HG03457 (cell line): ENCODE data around the gene C15orf62.

Experiments
- ATAC-seq: cut with Tn5 transposase; IDR thresholded peaks from one replicate; pipeline ENCODE4 v1.9.1; 2021; ENCODE audit warnings: moderate number of reproducible peaks; ENCODE audit not compliant: unreplicated experiment

Gene C15orf62

DNA sequence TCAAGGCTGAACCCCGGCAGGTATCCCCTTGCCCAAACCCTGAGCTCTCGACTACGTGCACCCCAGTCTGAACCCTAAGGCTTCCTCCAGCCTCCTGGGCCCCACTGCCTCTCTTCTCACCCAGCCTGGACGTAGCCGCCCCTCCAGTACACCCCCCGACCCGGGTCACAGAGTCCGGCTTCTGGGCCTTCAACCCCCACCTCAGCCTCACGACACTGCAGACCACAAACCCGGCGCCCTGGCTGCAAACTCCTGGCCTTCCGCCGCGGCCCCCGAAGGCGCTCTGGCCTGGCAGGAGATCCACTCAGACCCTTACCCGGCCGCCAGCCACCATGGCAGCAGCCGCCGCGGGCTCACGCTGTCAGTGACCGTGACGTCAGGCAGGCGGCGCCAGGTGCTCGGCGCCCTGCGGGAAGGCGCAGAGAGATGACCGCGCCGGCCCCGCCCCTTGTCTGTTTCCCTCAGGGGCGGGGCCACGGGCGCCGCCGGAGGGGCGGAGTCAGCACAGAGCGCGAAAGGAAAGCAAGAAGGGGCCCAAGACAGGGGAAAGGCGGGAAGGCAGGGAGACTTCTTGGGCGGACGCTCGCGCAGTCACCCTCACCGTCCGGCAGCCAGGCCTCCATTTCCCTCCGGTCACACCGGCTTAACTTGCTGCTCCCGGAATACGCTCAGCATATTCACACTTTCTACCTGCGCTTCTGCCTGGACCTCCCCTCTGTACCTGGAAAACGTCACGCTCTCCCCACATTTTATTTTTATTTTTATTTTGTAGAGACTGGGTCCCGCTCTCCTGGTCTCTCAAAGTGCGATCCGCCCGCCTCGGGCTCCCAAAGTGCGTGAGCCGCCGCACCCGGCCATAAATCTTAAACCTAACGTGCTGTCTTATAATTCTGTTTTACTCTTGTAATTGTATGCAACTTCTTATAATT is 14.6 kb upstream of the C15orf62 start, which contains the start of gene RMDN3:
TSS of gene RMDN3 (minus strand) at position 372 of the 929 bp plus-strand sequence. CDS start 471 bp downstream, outside the sequence.
- peak; percentile 78 for ATAC-seq

DNA sequence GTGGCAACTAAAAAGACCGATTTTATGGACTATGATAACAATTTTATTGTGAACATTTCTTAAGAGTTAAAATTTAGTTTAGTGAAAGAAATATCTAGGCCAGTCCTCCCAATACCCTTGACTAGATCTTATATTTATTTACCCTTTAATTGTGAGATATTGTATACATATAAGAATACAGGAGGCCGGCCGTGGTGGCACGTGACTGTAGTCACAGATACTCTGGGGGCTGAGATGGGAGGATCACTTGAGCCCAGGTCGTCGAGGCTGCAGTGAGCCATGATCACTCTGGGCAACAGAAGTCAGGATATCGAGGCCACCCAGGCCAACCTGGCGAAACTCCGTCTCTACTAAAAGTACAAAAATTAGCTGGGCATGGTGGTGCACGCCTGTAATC is 14.0 kb upstream of the C15orf62 start:
- ATAC-seq = no peak

DNA sequence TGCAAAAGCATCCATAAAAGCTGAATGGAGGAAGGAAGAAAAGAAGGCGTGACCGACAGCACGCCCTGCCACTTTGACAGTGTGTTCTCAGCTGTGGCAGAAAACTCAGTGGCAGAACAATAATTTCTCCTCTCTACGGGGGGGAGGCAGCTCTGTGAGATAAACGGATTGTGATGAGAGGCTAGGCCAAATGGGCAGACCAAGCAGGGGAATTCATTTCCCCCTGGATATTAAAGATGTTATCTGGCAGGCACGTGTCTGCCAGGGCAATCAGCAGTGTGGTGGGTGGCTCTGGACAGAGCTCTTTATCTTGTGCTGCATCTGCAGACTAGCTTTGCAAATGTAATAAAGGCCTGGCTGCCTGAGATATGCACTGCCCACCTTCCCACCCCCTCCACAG is 12.8 kb upstream of the C15orf62 start:
- no peak for ATAC-seq

DNA sequence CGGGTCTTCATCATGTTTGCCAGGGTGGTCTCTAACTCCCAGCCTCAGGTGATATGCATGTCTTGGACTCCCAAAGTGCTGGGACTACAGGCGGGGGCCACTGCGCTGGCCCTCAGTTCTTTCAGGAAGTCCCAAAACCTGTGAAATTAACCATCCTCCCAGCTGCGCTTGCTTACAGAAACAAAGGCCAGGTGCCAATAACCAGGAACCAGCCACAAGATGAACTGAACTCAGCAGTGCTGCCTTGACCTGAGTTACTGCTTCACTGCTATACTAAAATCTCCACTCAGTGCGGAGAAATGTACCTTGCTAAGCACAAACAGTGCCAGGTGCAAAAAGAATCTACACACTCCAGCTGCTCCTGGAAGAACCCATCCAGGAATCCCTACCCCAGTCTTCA is 9.8 kb upstream of the C15orf62 start:
- ATAC-seq = no peak

DNA sequence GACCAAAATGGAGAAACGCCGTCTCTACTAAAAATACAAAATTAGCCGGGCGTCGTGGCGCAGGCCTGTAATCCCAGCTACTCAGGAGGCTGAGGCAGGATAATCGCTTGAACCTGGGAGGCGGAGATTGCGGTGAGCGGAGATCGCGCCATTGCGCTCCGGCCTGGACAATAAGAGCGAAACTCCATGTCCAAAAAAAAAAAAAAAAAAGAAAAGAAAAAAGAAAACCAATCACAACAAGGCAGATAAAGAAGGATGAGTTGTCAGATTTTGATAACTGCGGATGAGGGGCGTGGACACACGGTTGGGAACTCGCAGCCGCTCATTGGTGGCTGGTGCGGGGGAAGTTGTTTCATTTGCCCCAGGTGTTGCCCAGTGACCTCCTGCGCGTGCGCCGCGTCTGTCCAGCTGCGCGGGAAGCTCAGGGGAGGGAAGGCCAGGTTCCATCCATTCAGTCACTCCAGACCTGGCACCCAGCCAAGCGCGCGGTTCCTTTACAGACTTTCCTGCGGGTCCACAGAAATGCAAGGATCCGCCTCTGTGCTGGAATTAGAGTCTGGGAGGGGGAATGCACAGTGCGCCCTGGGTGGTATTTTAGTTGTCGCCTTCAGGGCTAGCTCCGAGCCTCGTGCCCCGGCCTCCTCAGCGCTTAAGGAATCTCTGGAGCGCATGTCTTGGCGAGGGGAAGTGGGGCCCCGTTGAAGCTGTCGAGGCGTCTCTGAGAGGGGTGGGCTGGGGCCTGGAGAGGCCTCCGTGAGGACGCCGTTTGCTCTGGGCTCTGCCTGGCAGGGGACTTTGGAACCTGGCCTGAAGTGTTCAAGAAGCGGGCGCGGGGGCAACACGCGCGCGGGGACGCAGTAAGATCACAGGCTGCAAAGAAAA is 6.6 kb upstream of the C15orf62 start:
- no peak for ATAC-seq

DNA sequence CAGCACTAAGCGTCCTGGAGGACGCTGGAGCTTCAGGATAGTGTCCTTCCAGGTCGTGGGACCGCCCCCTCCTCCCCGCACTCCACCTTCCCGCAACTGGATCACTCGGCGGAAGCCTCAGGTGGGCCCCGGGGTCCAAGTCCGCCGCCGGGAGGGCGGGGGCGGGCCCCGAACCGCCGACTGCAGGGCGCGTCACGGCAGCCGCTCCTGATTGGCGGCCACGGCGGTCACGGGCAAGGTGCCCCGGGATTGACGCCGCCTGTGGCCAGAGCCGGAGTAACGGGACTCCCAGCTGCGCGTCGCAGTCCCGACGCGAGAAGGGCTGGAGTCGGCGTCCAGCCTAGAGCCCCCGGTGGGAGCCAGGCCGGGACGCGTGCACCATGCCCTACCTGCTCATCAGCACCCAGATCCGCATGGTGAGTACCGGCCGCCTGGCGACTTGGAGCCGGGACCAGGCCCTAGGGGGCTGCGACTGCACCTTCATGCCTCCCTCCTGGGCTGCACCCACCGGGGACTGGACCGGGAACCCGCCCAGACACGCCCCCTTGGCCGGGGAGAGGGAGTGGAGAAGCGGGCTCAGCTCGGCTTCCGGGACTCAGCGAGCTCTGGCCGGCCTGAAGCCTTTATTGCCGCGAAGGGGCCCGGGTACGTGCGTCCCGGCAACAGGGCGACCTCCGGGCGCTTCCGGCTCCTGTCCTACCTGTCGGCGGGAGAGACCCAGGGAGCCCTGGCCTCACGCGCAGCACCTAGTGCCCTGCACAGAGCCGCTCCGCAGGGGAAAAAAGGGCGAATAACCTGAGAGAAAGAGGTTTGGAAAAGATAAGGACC is 5.8 kb upstream of the C15orf62 start, which contains the start of gene GCHFR:
TSS of gene GCHFR (plus strand) at position 268 of the 828 bp plus-strand sequence. CDS start at position 381, 113 bp downstream.
- no peak for ATAC-seq

DNA sequence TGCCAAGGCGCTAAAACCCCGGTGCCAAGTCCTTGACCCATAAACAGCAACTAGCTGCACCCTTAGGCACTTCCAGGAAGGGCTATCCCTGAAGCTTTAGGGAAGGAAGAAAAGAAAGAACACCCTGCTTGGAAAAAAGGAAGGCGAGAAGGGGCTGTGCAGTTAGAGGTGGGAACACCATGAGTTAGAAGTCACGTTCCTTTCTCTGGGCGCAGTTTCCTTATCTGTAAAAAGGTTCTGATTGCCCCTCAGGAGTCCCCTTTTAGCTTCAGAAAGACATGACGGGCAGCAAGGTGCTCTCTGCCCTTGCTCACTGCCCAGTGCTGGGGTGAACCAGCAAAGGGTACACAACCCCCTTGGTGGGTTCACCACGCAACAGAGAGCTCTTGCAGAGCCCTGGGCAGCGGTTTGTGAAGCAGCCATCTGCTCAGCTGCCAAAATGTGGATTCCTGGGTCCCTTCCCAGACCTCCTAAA is 5.1 kb upstream of the C15orf62 start:
- no peak for ATAC-seq

DNA sequence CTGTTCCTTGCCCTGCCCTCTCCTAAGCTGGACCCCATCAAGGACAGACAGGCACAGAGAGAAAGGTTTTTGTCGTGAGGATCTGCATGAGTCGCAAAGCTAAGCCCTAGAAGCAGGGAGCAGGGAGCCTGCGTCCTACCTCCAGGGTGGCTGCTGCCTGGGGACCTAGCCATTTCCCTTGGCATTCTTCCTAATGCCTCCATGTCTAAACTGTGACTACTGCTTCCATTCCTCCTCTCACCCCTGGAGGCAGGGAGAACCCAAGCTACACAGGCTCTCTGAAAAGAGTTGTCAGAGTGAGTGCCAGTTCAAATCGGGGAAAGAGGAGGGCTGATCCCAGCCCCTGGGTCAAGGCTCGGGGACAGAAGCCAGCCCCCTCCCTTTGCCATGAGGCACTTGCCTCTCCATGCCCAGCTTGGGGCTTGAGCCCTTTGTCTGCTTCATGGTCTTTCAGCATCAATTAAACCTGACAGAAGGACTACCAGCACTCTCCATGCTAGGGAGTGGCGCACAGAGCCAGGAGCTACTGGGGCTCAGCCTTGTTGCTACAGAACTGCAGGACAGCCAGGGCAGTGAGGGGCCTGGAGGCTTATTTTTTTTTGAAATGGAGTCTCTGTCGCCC is 3.5 kb upstream of the C15orf62 start:
- ATAC-seq = no peak

DNA sequence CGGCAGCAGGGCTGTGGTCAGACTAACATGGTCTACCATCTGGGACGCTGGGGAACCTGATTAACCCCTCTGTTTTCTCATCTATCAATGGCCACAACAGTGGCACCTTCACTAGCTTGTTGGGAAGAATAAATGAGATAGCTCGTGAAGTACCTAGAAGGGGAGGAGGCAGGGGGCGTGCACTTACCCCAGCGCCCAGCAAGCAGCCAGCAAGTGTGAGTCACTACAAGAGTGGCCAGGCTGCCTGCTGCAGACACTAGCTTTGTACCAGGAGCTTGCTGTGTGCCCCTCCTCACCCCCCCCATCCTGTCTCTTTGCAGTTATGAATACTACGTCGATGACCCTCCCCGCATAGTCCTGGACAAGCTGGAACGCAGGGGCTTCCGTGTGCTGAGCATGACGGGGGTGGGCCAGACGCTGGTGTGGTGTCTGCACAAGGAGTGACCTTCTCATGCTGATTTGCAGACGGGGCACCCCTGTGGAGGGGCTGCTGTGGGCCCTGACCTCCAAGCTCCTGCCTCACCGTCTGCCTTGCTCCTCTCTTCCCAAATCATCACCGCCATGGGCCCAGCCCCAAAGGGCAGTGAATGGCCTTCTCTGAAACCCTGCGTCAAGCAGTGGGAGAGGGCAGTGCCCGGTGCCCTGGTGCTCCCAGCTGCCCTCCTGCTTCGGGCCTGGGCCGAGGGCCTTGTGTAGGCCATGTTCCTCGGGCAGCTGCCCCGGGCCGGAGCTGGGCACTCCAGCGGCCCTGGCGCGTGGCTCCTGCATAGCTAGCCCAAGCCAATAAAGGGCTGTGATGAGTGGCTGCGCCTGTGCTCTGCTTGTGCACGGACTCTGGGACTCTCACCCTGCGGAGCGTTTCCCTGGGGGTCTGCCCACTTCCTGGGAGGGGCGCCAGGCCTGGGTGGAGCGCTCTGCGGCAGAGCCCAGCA is 2.6 kb upstream of the C15orf62 start:
- no peak for ATAC-seq

DNA sequence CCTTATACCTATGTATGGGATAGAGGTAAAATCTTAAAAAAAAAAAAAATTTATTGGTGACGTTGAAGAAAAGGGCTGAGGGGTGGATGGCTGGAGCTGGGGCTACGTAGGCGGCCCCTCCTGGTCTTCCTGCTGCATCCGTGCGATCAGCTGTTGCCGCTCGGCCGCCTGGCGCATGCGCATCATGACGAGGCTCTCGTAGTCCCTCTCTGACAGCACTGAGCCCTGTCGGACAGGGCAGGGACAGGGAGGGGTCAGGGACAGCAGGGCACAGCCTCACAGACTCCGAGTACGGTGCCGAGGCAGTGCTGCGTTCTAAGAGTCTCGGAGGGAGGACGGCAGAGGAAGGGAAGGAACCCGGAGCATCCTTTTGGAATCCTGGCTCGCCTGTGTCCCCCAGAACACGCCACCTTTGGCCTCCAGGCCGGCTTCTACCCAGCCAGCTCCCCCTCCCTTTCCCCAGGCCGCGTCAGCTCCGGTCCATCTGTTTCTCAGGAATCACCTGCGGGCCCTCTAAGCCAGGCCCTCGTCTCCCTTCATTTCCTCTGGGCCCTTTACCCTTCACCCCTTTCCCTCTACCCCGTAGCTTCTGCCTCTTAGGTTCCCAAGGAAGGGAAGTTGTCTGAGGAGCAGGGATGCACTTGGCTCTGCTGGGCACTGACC is 1.8 kb upstream of the C15orf62 start:
- no peak for ATAC-seq

DNA sequence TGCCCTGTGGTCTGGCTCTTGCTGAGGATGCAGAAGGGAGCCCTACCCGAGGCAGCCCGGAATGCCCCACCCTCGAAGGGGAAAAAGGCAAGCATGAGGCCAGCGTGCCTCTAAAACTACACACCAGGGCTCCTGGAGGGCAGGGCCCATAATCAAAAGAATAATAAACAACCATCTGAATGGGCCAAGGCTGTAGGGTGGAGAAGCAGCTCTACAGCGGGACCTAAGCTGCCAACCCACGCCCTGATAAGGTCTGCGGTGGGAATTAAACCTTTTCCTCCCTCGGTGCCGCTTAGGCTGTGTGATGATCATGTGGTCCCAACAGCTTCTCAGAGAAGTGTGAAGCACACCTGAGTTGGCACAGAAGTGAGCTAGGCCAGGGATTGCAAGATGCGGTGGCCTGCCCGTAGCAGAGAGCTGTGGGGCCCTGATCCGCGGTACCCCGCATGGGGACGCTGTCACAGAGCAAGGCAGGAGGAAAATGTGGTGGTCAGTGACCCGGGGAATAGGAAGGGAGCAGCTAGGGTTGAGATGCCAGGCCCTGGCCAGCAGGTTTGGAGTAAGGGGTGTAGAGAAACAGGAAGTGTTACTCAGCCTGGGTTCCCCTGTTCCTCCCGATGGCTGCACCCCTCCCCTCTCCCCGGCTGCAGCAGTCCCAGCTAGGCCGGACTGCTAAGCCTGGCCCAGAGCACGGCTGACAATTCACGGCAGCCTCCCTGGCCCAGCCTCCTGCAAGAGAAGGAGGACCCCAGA is 1.1 kb upstream of the C15orf62 start:
- ATAC-seq = no peak

DNA sequence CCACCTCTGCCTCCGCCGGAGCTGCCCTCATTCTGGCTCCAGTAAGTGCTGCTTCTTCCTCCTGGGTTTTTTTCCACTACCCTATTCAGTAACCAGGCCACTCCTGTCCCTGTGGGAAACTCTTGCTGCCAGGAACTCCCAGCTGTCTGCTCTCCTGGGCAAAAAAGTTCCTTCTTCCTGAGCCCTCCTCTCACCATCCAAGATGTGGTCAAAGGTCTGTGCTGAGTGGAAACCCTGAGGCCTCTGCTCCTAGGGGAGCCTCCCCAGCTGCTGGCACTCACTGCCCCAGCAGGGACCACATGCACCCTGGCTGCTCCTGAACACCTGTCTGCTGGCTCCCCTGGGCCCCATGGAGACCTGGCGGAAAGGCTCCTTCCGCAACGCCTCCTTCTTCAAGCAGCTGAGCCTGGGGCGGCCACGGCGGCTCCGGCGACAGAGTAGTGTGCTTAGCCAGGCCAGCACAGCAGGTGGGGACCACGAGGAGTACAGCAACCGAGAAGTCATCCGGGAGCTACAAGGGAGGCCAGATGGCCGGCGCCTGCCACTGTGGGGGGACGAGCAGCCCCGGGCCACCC is 454 bp downstream of the C15orf62 start:
- no peak for ATAC-seq

DNA sequence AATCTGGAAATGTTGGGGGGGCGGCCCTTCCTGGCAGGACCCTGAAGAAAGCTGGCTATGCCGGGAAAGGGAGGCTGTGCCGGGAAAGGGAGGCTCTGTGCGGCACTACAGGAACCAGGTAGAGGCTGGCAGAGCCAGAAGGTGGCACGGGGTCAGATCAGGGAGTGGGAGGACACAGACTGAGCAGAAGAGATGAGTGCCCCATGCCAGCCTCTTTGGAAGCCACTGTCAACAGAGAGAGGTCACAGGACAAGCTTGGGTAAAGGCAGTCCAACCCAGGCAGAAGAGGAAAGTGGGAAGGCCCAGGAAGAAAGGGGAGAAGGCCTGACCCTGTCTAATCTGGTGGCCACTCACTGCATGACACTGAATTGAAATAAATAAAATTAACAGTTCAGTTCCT is 1.5 kb downstream of the C15orf62 start:
- ATAC-seq = no peak

DNA sequence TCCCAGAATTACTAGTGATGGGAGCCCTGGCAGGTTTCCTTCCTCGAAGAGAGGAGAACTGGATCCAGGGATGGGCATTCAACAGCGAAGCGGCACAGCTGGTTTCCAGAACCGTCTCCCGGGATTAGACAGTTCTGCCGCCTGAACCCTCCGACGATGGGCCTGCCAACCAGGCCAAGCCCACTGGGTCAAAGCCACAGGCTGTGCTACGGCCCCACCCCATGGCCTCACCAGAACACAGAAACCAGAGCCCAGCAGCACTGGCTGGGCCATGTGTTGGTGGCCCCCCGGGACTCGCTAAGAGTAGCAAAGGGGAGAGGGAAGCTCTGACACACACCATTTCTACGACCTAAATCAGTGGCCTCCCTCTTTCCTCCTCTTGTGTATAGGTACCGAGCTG is 2.2 kb downstream of the C15orf62 start:
- no peak for ATAC-seq

DNA sequence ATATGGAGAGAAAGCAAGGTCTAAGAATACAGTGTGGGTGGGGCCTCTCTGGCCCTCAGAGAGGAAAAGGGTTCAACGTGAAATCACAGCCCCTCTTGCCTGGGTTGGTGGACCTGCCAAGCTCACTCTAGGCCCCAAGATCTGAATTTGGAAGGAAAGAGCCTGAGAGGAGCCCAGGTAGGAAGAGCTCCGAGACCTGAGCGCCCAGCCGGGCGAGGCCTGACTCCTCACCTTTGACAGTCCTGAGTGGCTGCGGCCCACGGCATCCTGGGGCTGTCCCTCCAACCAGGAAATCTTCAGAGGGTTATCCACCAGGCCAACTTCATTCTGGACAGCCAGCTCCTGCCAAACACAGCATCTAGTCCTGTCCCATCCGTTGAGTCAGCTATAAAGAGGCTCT is 3.7 kb downstream of the C15orf62 start:
- ATAC-seq = no peak

DNA sequence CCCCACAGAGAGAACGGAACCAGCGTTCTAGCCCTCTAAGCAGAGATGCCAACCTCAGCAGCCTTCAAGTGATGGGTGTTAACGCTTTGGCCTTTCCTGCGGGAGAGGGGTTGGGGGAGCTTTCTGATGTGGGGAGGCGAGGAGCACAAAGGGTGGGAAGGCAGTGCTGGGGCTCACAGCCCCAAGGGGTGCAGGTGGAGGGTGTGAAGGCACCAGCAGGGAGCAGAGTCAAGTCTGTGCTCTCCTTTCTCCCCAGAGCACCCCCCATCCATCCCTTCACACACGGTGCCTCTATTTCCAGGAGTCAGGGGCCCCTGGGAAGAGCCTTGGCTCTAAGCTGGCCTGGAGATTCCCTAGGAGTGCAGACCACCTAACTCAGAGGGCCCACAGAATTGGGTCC is 4.1 kb downstream of the C15orf62 start:
- ATAC-seq = no peak

DNA sequence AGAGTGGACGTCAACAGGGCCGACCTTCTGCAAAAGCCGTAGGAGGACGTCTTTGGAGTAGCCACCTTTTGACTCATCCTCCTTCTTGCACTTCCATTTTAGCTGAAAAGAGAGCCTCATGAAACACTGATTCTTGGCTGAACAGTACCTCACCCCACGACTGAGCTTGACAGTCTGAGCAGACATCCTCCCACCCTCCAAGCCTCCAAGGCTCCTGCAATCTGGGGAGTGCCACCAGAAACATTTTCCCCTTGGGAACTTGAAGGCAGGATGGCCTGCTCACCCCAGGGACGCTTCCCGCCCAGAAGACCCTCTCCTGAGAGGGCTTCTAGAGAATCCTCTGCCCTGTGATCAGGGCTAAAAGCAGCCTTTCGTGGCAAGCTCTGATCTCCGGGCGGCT is 5.2 kb downstream of the C15orf62 start:
- ATAC-seq = no peak
